Mucosa of rectum (tissue), 2 donors: ENCODE measurements around the gene TPST1.
"Not testable (repeated sequence)": the region's sequence is repeated elsewhere in the genome, so short reads cannot be mapped to it uniquely, and the experiment has no call there.

Experiments
- H3K27ac ChIP-seq, 2 donors: one replicate each; pipeline ENCODE4 v1.7.0; 2013; ENCODE audit warnings: inconsistent platforms in 2 of 2, low read depth in 2 of 2, low read length in 2 of 2
- H3K27me3 ChIP-seq, 2 donors: one replicate each; pipeline ENCODE4 v1.7.0; 2013; ENCODE audit warnings: low read length in 2 of 2; ENCODE audit not compliant: control insufficient read depth in 2 of 2, insufficient read depth in 2 of 2
- H3K36me3 ChIP-seq, 2 donors: one replicate each; pipeline ENCODE4 v1.7.0; 2013; ENCODE audit warnings: low read length in 2 of 2; ENCODE audit not compliant: control insufficient read depth in 2 of 2, insufficient read depth in 2 of 2
- H3K4me1 ChIP-seq, 2 donors: one replicate each; pipeline ENCODE4 v1.7.0; 2013; ENCODE audit warnings: low read length in 2 of 2, mild to moderate bottlenecking in 1 of 2; ENCODE audit not compliant: control insufficient read depth in 2 of 2, insufficient read depth in 2 of 2
- H3K4me3 ChIP-seq, 2 donors: one replicate each; pipeline ENCODE4 v1.7.0; 2013; ENCODE audit warnings: low read length in 2 of 2
- H3K9ac ChIP-seq, 2 donors: one replicate each; pipeline ENCODE4 v1.7.0; 2013; ENCODE audit warnings: low read length in 2 of 2, low read depth in 1 of 2, mild to moderate bottlenecking in 1 of 2
- H3K9me3 ChIP-seq, 2 donors: one replicate each; pipeline ENCODE4 v1.7.0; 2013; ENCODE audit warnings: low read length in 2 of 2; ENCODE audit not compliant: control insufficient read depth in 2 of 2
- donor health status: healthy.
- donor health status: Normal muscosa, but diverticular disease.

The TPST1 gene

GRCh38 chr7:66204822-66205740, at the start of gene TPST1:
TSS of gene TPST1 (plus strand) at chr7:66205334. CDS start at chr7:66240426, 35,092 bp downstream.
- Histone ChIP-seq H3K36me3 (no peaks in the 10 kb centered on the region), H3K27me3 (peaks cover 0 to 4% of the 10 kb centered on the region in 2 donors), H3K4me1 (peaks cover 3 to 6% of the 10 kb centered on the region in 2 donors), H3K27ac (peak within 1 kb of the TSS; percentile 7 to 32), H3K4me3 (peak within 1 kb of the TSS; percentile 78 to 87), H3K9me3 (no peaks in the 10 kb centered on the region), H3K9ac (peak within 1 kb of the TSS; percentile 63 to 83)

- not testable (repeated sequence) for H3K4me3 ChIP-seq, H3K27ac ChIP-seq, H3K27me3 ChIP-seq, H3K9me3 ChIP-seq, H3K4me1 ChIP-seq, H3K9ac ChIP-seq
- H3K36me3 ChIP-seq = peaks cover 20 to 30% of the 10 kb centered on the region in 2 donors
Observed at GRCh38 chr7:66156035-66156434, 49.1 kb upstream of the TPST1 start.

- Histone ChIP-seq H3K4me1 (peaks cover 0 to 4% of the 10 kb centered on the region in 2 donors), H3K9me3 (no peaks in the 10 kb centered on the region), H3K27me3 (no peaks in the 10 kb centered on the region), H3K27ac (no peak overlapping the region), H3K36me3 (peaks cover 19 to 25% of the 10 kb centered on the region in 2 donors), H3K4me3 (no peak overlapping the region), H3K9ac (no peak overlapping the region)
Observed at GRCh38 chr7:66157060-66157459, 48.1 kb upstream of the TPST1 start.

- no peaks in the 10 kb centered on the region for H3K9me3 ChIP-seq
- no peaks in the 10 kb centered on the region for H3K4me1 ChIP-seq
Observed at GRCh38 chr7:66162622-66163021, 42.5 kb upstream of the TPST1 start.

GRCh38 chr7:66163186-66163610, 41.9 kb upstream of the TPST1 start:
- H3K4me3 ChIP-seq = no peak overlapping the region
- no peak overlapping the region for H3K9ac ChIP-seq
- H3K27me3 ChIP-seq = no peaks in the 10 kb centered on the region
- H3K4me1 ChIP-seq = no peaks in the 10 kb centered on the region
- H3K27ac ChIP-seq = no peak overlapping the region
- H3K9me3 ChIP-seq = no peaks in the 10 kb centered on the region
- H3K36me3 ChIP-seq = peaks cover 3 to 4% of the 10 kb centered on the region in 2 donors

More at GRCh38 chr7:66162622-66163021, 42.5 kb upstream of the TPST1 start:
- Histone ChIP-seq H3K36me3 (peaks cover 3 to 5% of the 10 kb centered on the region in 2 donors), H3K9ac (no peak overlapping the region), H3K4me3 (no peak overlapping the region), H3K27me3 (no peaks in the 10 kb centered on the region), H3K27ac (no peak overlapping the region)

- Histone ChIP-seq H3K9ac (no peak overlapping the region), H3K27ac (no peak overlapping the region), H3K27me3 (no peaks in the 10 kb centered on the region), H3K4me1 (no peaks in the 10 kb centered on the region), H3K4me3 (no peak overlapping the region), H3K36me3 (no peaks in the 10 kb centered on the region), H3K9me3 (no peaks in the 10 kb centered on the region)
Observed at GRCh38 chr7:66164356-66164755, 40.8 kb upstream of the TPST1 start.

GRCh38 chr7:66167773-66168387, 37.3 kb upstream of the TPST1 start:
- Histone ChIP-seq H3K9ac (no peak overlapping the region), H3K27ac (no peak overlapping the region), H3K4me3 (no peak overlapping the region), H3K27me3 (no peaks in the 10 kb centered on the region), H3K36me3 (no peaks in the 10 kb centered on the region), H3K4me1 (no peaks in the 10 kb centered on the region), H3K9me3 (no peaks in the 10 kb centered on the region)

GRCh38 chr7:66169616-66170015, 35.5 kb upstream of the TPST1 start:
- Histone ChIP-seq H3K27me3 (no peaks in the 10 kb centered on the region), H3K36me3 (no peaks in the 10 kb centered on the region), H3K9ac (no peak overlapping the region), H3K4me1 (no peaks in the 10 kb centered on the region), H3K9me3 (no peaks in the 10 kb centered on the region), H3K4me3 (no peak overlapping the region), H3K27ac (no peak overlapping the region)

- Histone ChIP-seq H3K27me3 (no peaks in the 10 kb centered on the region), H3K4me1 (no peaks in the 10 kb centered on the region), H3K9ac (no peak overlapping the region), H3K36me3 (no peaks in the 10 kb centered on the region), H3K4me3 (no peak overlapping the region), H3K9me3 (no peaks in the 10 kb centered on the region), H3K27ac (peak overlapping the region in 1 of 2 donors; percentile 15)
Observed at GRCh38 chr7:66170309-66171231, 34.6 kb upstream of the TPST1 start.
